H1 (cell line): Measurements from ENCODE around the gene MAP2K7. TPM values are rescaled to one million over a fixed set of nuclear protein-coding genes. Genes with fewer than 3 reads are reported as not detected.
A peak's percentile ranks its signal among the peaks of the same experiment; 100 is the strongest.

Experiments
- CTCF ChIA-PET: fragments of 300-600 bp; sonication (Branson Sonifier 250); formaldehyde crosslinking; loops from one replicate; lab custom pipeline; 2021; ENCODE audit not compliant: partially characterized antibody; lab: Charles Lee
- POLR2A ChIA-PET: fragments of 300-600 bp; sonication (Branson Sonifier 250); formaldehyde crosslinking; loops from one replicate; lab custom pipeline; 2021; ENCODE audit warnings: inconsistent platforms; ENCODE audit not compliant: partially characterized antibody; lab: Charles Lee
- DNase-seq, 2 experiments: peaks; one replicate each; pipeline versions ENCODE4 v3.0.0 to v3.0.0-alpha.2; 2010 to 2022; ENCODE audit warnings: low spot score in 2 of 2, low read depth in 1 of 2, mixed read lengths in 1 of 2
- FAIRE-seq: peaks from 2 replicates; lab custom pipeline; 2011; peaks lifted over from hg19 to GRCh38; lab: Jason Lieb, UNC
- H2AFZ ChIP-seq: 2 replicates; pipeline ENCODE4 v1.8.1; 2012; ENCODE audit warnings: low read length, inconsistent platforms
- H2AK5ac ChIP-seq: 2 replicates; pipeline ENCODE4 v1.6.1; 2013; ENCODE audit warnings: low read depth, low read length
- H2BK120ac ChIP-seq: replicated peaks from 2 replicates; pipeline ENCODE3; 2013; ENCODE audit warnings: low read depth, low read length, inconsistent platforms
- H2BK12ac ChIP-seq: 2 replicates; pipeline ENCODE4 v1.6.1; 2013; ENCODE audit warnings: low read depth, low read length
- H2BK15ac ChIP-seq: 2 replicates; pipeline ENCODE4 v1.6.1; 2013; ENCODE audit warnings: low read length
- H2BK20ac ChIP-seq: 2 replicates; pipeline ENCODE4 v1.6.1; 2013; ENCODE audit warnings: low read length
- H2BK5ac ChIP-seq: 2 replicates; pipeline ENCODE4 v1.6.1; 2013; ENCODE audit warnings: low read depth, low read length
- H3K14ac ChIP-seq: 2 replicates; pipeline ENCODE4 v1.6.1; 2013; ENCODE audit warnings: inconsistent platforms; ENCODE audit not compliant: insufficient read length
- H3K18ac ChIP-seq: 2 replicates; pipeline ENCODE4 v1.6.1; 2013; ENCODE audit warnings: low read length; ENCODE audit errors: extremely low read depth
- H3K23ac ChIP-seq: 2 replicates; pipeline ENCODE4 v1.6.1; 2013; ENCODE audit warnings: inconsistent platforms; ENCODE audit not compliant: insufficient read length
- H3K23me2 ChIP-seq: 2 replicates; pipeline ENCODE4 v1.6.1; 2013; ENCODE audit warnings: low read depth, low read length
- H3K27ac ChIP-seq: 2 replicates; pipeline ENCODE4 v1.6.1; 2011; ENCODE audit warnings: low read depth, low read length, inconsistent platforms
- H3K27me3 ChIP-seq, 4 experiments: replicated peaks in 1 of 4; 1 replicate in 1 of 4; 2 replicates in 3 of 4; pipeline versions ENCODE4 v1.6.1 to v1.8.1; 2011 to 2013; ENCODE audit warnings: low read length in 3 of 4, mild to moderate bottlenecking in 3 of 4, inconsistent platforms in 2 of 4, mixed read lengths in 2 of 4, moderate library complexity in 1 of 4; ENCODE audit not compliant: control insufficient read depth in 3 of 4, insufficient read depth in 3 of 4; ENCODE audit errors: extremely low read depth in 1 of 4
- H3K36me3 ChIP-seq, 4 experiments: 2 replicates each; pipeline versions ENCODE4 v1.6.1 to v1.8.1; 2011 to 2013; ENCODE audit warnings: mild to moderate bottlenecking in 4 of 4, low read length in 3 of 4, moderate library complexity in 2 of 4, control low read depth in 1 of 4, inconsistent platforms in 1 of 4; ENCODE audit not compliant: insufficient read depth in 4 of 4, control insufficient read depth in 2 of 4
- H3K4ac ChIP-seq: replicated peaks from 2 replicates; pipeline ENCODE3; 2013; ENCODE audit warnings: low read length, low read depth, mixed read lengths, inconsistent platforms; ENCODE audit not compliant: insufficient read length
- H3K4me1 ChIP-seq, 4 experiments: replicated peaks in 1 of 4; 1 replicate in 1 of 4; 2 replicates in 3 of 4; pipeline versions ENCODE4 v1.6.1 to v1.8.1; 2011 to 2013; ENCODE audit warnings: low read length in 3 of 4, inconsistent platforms in 2 of 4, mixed read lengths in 1 of 4; ENCODE audit not compliant: insufficient read depth in 4 of 4, control insufficient read depth in 3 of 4
- H3K4me2 ChIP-seq, 2 experiments: 2 replicates each; pipeline versions ENCODE4 v1.6.1 to v1.8.1; 2011 to 2013; ENCODE audit warnings: low read depth in 2 of 2, low read length in 2 of 2, control low read depth in 1 of 2, inconsistent platforms in 1 of 2, mild to moderate bottlenecking in 1 of 2; ENCODE audit not compliant: insufficient read depth in 1 of 2
- H3K4me3 ChIP-seq, 4 experiments: fragments of 200-600, 300-600 bp in 1 of 4; sonication (generic), shearing (Covaris generic), sonication (Bioruptor Twin) in 1 of 4; 2 replicates each; pipeline versions ENCODE4 v1.5.1 to v1.8.1; 2011 to 2016; ENCODE audit warnings: low read length in 4 of 4, low read depth in 3 of 4, control low read depth in 2 of 4, inconsistent platforms in 2 of 4, mild to moderate bottlenecking in 2 of 4, mixed read lengths in 1 of 4, moderate library complexity in 1 of 4; ENCODE audit not compliant: insufficient read depth in 2 of 4; ENCODE audit errors: extremely low read depth in 1 of 4
- H3K56ac ChIP-seq: replicated peaks from 2 replicates; pipeline ENCODE3; 2013; ENCODE audit warnings: low read depth, mild to moderate bottlenecking, mixed read lengths, low read length, inconsistent platforms; ENCODE audit not compliant: insufficient read length
- H3K79me1 ChIP-seq: 2 replicates; pipeline ENCODE4 v1.6.1; 2013; ENCODE audit warnings: low read depth, low read length, control low read depth
- H3K79me2 ChIP-seq, 2 experiments: 2 replicates each; pipeline versions ENCODE4 v1.6.1 to v1.8.1; 2012 to 2013; ENCODE audit warnings: low read length in 2 of 2, mild to moderate bottlenecking in 2 of 2, inconsistent platforms in 1 of 2; ENCODE audit not compliant: insufficient read depth in 2 of 2, control insufficient read depth in 1 of 2
- H3K9ac ChIP-seq, 4 experiments: replicated peaks in 1 of 4; 1 replicate in 1 of 4; 2 replicates in 3 of 4; pipeline versions ENCODE4 v1.6.1 to v1.8.1; 2011 to 2013; ENCODE audit warnings: low read depth in 3 of 4, low read length in 3 of 4, control low read depth in 2 of 4, mild to moderate bottlenecking in 2 of 4, moderate library complexity in 2 of 4, inconsistent platforms in 1 of 4; ENCODE audit errors: extremely low read depth in 1 of 4
- H3K9me3 ChIP-seq, 2 experiments: 2 replicates each; pipeline versions ENCODE4 v1.6.1 to v1.8.1; 2012 to 2013; ENCODE audit warnings: mild to moderate bottlenecking in 2 of 2, moderate library complexity in 2 of 2, control low read depth in 1 of 2, inconsistent platforms in 1 of 2, low read depth in 1 of 2, low read length in 1 of 2, mixed read lengths in 1 of 2; ENCODE audit not compliant: insufficient read depth in 2 of 2
- H4K20me1 ChIP-seq, 2 experiments: replicated peaks in 1 of 2; 2 replicates each; pipeline versions ENCODE3 to v1.8.1; 2011 to 2013; ENCODE audit warnings: inconsistent platforms in 2 of 2, low read length in 2 of 2, mild to moderate bottlenecking in 1 of 2; ENCODE audit not compliant: insufficient read depth in 2 of 2, control insufficient read depth in 1 of 2
- H4K5ac ChIP-seq: 2 replicates; pipeline ENCODE4 v1.6.1; 2013; ENCODE audit warnings: low read length, low read depth, mixed read lengths, inconsistent platforms; ENCODE audit not compliant: insufficient read length
- H4K8ac ChIP-seq: 2 replicates; pipeline ENCODE4 v1.8.0; 2013; ENCODE audit warnings: mild to moderate bottlenecking, moderate library complexity, low read length, inconsistent platforms; ENCODE audit not compliant: insufficient read depth; ENCODE audit errors: extremely low read depth
- H4K91ac ChIP-seq: replicated peaks from 2 replicates; pipeline ENCODE3; 2013; ENCODE audit warnings: low read length, mixed read lengths, inconsistent platforms; ENCODE audit not compliant: insufficient read length
- MAFK ChIP-seq: IDR thresholded peaks from 2 replicates; pipeline ENCODE4 v1.6.1; 2012; ENCODE audit warnings: low read depth, mild to moderate bottlenecking, improper control_type of control experiment, low read length
- SRF ChIP-seq: IDR thresholded peaks from 2 replicates; pipeline ENCODE4 v1.6.1; 2011; ENCODE audit warnings: mild to moderate bottlenecking, low read depth, low read length, moderate library complexity
- WGBS, 2 experiments: shearing (Covaris generic) in 1 of 2; methylation state at CpG; one replicate each; pipeline versions ENCODE4 v1.1.6 to v1.1.7; 2013 to 2015; ENCODE audit warnings: low lambda C conversion rate in 2 of 2, mixed read lengths in 2 of 2, inconsistent platforms in 1 of 2, low coverage in 1 of 2, missing lambda C conversion rate in 1 of 2; ENCODE audit not compliant: insufficient replicate concordance in 2 of 2, insufficient coverage in 1 of 2, insufficient read length in 1 of 2; ENCODE audit errors: extremely low coverage in 1 of 2, missing lambda C conversion rate in 1 of 2; 5-methylcytosine and 5-hydroxymethylcytosine counted together
- polyA plus RNA-seq, 7 experiments: library from polyadenylated mRNA; depleted of rRNA in 3 of 7; stranded (reverse) in 5 of 7; unstranded in 2 of 7; fragments of >200 nt in 5 of 7; fragments of 200-250 nt in 2 of 7; gene quantifications; 1 replicate in 5 of 7; 2 replicates in 1 of 7; 4 replicates in 1 of 7; pipeline versions ENCODE4 v1.2.1 to v1.2.3, GENCODE V29; 2011 to 2013; ENCODE audit warnings: missing spikeins in 2 of 7, mixed read lengths in 2 of 7
- total RNA-seq: library from RNA; stranded (reverse); fragmentation: NEBNext Ultra II Directional; extraction: Animal tissue kit (Norgen Biotek cat#: 25700); gene quantifications from 2 replicates; pipeline ENCODE4 v1.2.1, GENCODE V29; 2021
- TF ChIP-seq, protein P1 (sequence below): IDR thresholded peaks from 2 replicates; pipeline ENCODE4 v1.6.1; 2012; ENCODE audit warnings: inconsistent platforms

MAP2K7 gene
- total and polyA plus RNA-seq, 2 of the 8 experiments (the other 6 are each of a cell fraction or from before 2014, with no cell fraction given), result 8.9 to 38.3 TPM

DNA sequence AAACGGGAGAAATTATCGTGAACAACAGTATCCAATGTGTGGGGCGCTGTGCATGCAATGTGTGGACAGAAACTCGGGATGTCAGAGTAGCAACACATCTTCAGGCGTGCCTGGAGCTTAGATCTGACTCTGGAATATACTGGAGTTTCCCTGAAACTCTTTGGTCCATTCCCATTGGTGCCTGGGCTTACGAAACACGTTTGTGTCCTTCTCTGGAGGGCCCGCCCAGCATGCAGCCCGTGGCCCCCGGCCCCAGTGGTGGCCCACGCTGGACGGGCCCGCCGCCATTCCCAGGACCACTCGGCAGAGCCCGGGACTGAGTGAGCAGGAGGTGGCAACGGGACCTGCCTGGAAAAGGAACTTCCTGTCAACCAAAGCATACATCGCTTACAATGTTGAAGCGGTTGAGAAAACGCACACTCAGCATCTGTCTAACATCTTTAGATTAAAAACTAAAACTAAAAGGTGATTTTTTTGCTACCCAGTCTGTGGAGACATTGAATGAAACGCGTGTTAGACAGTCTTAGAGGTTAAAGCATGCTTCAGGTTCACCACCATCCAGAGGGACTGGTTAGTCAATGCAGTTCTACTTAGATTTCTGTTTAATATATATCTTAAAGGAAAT, 59.1 kb downstream of the MAP2K7 start:
- H3K27ac ChIP-seq, result no peak overlapping the region
- no peak overlapping the region for H3K4me2 ChIP-seq
- no peak for FAIRE-seq
- H2BK15ac ChIP-seq, result no peak overlapping the region
- POLR2A ChIA-PET, result no interaction called here
- H3K4ac ChIP-seq, result no peak overlapping the region
- H3K23ac ChIP-seq, result no peak overlapping the region
- H4K5ac ChIP-seq, result no peak overlapping the region
- H3K79me1 ChIP-seq, result no peaks in the 10 kb centered on the region; the same call in 1 of the 2 replicates
- no peak overlapping the region for H3K56ac ChIP-seq
- H3K18ac ChIP-seq, result no peak overlapping the region
- H2BK5ac ChIP-seq, result no peak overlapping the region
- H3K9me3 ChIP-seq, result no peaks in the 10 kb centered on the region
- H3K27me3 ChIP-seq, result no peaks in the 10 kb centered on the region
- H2BK12ac ChIP-seq, result no peak overlapping the region
- H2BK120ac ChIP-seq, result no peak overlapping the region
- 95% methylated on average over 22 of the region's 22 CpGs; no CpG with 5 or more reads in 1 of the 2 experiments for WGBS, 2 experiments
- no peak for DNase-seq
- TF ChIP-seq MAFK (peak; percentile 54; the same call in 1 of the 2 replicates), SRF (no peak)
- TF ChIP-seq, protein P1, sequence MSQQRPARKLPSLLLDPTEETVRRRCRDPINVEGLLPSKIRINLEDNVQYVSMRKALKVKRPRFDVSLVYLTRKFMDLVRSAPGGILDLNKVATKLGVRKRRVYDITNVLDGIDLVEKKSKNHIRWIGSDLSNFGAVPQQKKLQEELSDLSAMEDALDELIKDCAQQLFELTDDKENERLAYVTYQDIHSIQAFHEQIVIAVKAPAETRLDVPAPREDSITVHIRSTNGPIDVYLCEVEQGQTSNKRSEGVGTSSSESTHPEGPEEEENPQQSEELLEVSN, result no peak
- no peaks in the 10 kb centered on the region for H3K23me2 ChIP-seq
- CTCF ChIA-PET, result interaction anchor here (0.7 kb wide), 1 partner anchor 19 kb away, joined by 5 read pairs; no protein-coding TSS in a partner anchor
- no peak overlapping the region for H2AFZ ChIP-seq
- H3K14ac ChIP-seq, result no peak overlapping the region
- H2AK5ac ChIP-seq, result no peak overlapping the region
- H4K8ac ChIP-seq, result no peak overlapping the region; the same call in 1 of the 2 replicates
- no peak overlapping the region for H3K4me3 ChIP-seq
- H4K20me1 ChIP-seq, result peaks cover 5 to 7% of the 10 kb centered on the region in 2 experiments
- peaks cover 29 to 66% (median 58%) of the 10 kb centered on the region in 4 experiments for H3K36me3 ChIP-seq
- no peak overlapping the region for H4K91ac ChIP-seq
- no peak overlapping the region for H3K9ac ChIP-seq
- no peak overlapping the region for H2BK20ac ChIP-seq
- no peaks in the 10 kb centered on the region for H3K4me1 ChIP-seq
- no peaks in the 10 kb centered on the region for H3K79me2 ChIP-seq
